CD8-positive, alpha-beta memory T cell (primary cell): Measurements from ENCODE around the gene SMURF1. TPM values are rescaled to one million over a fixed set of nuclear protein-coding genes. Genes with fewer than 3 reads are reported as not detected.
A peak's percentile ranks its signal among the peaks of the same experiment; 100 is the strongest.
"Not testable (repeated sequence)": the region's sequence is repeated elsewhere in the genome, so short reads cannot be mapped to it uniquely, and the experiment has no call there.

Experiments used
- CTCF ChIA-PET: fragments of 350-600 bp; sonication (Branson Sonifier 250); formaldehyde crosslinking; loops from one replicate; lab custom pipeline; 2021; ENCODE audit warnings: antibody characterized with exemption; lab: Charles Lee
- POLR2A ChIA-PET: fragments of 350-600 bp; sonication (Branson Sonifier 250); formaldehyde crosslinking; loops from one replicate; lab custom pipeline; 2021; ENCODE audit warnings: antibody characterized with exemption; lab: Charles Lee
- DNase-seq, 5 donors: peaks; one replicate each; pipeline versions ENCODE4 v3.0.0 to v3.0.0-alpha.2; 2020 to 2022; ENCODE audit warnings: mixed read lengths in 1 of 5
- H3K27ac ChIP-seq: one replicate; pipeline ENCODE4 v1.7.0; 2013; ENCODE audit warnings: low read depth, mild to moderate bottlenecking, low read length, moderate library complexity
- H3K27me3 ChIP-seq: 2 replicates; pipeline ENCODE4 v1.7.0; 2013; ENCODE audit warnings: low read length, mild to moderate bottlenecking; ENCODE audit not compliant: insufficient read depth, poor library complexity, severe bottlenecking
- H3K36me3 ChIP-seq: 2 replicates; pipeline ENCODE4 v1.7.0; 2013; ENCODE audit warnings: mild to moderate bottlenecking, low read length, moderate library complexity; ENCODE audit not compliant: insufficient read depth
- H3K4me1 ChIP-seq: 2 replicates; pipeline ENCODE4 v1.7.0; 2013; ENCODE audit warnings: mild to moderate bottlenecking, low read length, moderate library complexity; ENCODE audit not compliant: insufficient read depth
- H3K4me3 ChIP-seq: 2 replicates; pipeline ENCODE4 v1.7.0; 2013; ENCODE audit warnings: mild to moderate bottlenecking, low read length
- H3K9me3 ChIP-seq: 2 replicates; pipeline ENCODE4 v1.7.0; 2013; ENCODE audit warnings: mild to moderate bottlenecking, low read length
- H3K27ac Mint-ChIP-seq, 8 donors: one replicate each; pipeline ENCODE4 v1.8.0; 2020 to 2021; ENCODE audit warnings: mixed read lengths in 8 of 8, mild to moderate bottlenecking in 6 of 8, inconsistent platforms in 3 of 8, moderate library complexity in 3 of 8
- H3K27me3 Mint-ChIP-seq, 2 donors: one replicate each; pipeline ENCODE4 v1.8.0; 2020 to 2021; ENCODE audit warnings: mixed read lengths in 2 of 2, mild to moderate bottlenecking in 1 of 2, moderate library complexity in 1 of 2
- H3K36me3 Mint-ChIP-seq, 3 donors: one replicate each; pipeline ENCODE4 v1.8.0; 2020 to 2021; ENCODE audit warnings: mixed read lengths in 3 of 3, inconsistent platforms in 1 of 3, mild to moderate bottlenecking in 1 of 3
- H3K4me1 Mint-ChIP-seq, 3 donors: one replicate each; pipeline ENCODE4 v1.8.0; 2020 to 2021; ENCODE audit warnings: mixed read lengths in 3 of 3, inconsistent platforms in 1 of 3, mild to moderate bottlenecking in 1 of 3
- H3K4me3 Mint-ChIP-seq, 7 donors: one replicate each; pipeline ENCODE4 v1.8.0; 2020 to 2021; ENCODE audit warnings: mixed read lengths in 7 of 7, mild to moderate bottlenecking in 6 of 7, moderate library complexity in 4 of 7, inconsistent platforms in 2 of 7
- H3K9me3 Mint-ChIP-seq, 5 donors: one replicate each; pipeline ENCODE4 v1.8.0; 2020 to 2022; ENCODE audit warnings: mixed read lengths in 5 of 5, mild to moderate bottlenecking in 3 of 5, moderate library complexity in 2 of 5, inconsistent platforms in 1 of 5
- polyA plus RNA-seq: library from polyadenylated mRNA; unstranded; fragments of 300-500 nt; fragmentation: Illumina TruSeq; gene quantifications from one replicate; pipeline ENCODE4 v1.2.3, GENCODE V29; 2021
- total RNA-seq, 2 experiments: library from RNA; stranded (reverse); gene quantifications; one replicate each; pipeline ENCODE4 v1.2.3, GENCODE V29; 2021

SMURF1 gene
- total and polyA plus RNA-seq, 3 experiments from 2014 or later: 2.2 to 14.9 (median 14.8) TPM

- no peak overlapping the region for H3K4me3 Mint-ChIP-seq
- H3K4me1 ChIP-seq: no peaks in the 10 kb centered on the region
- no peaks in the 10 kb centered on the region for H3K27me3 Mint-ChIP-seq
- no peak overlapping the region for H3K4me3 ChIP-seq
- POLR2A ChIA-PET: no interaction called here
- CTCF ChIA-PET: no interaction called here
- H3K9me3 ChIP-seq: no peaks in the 10 kb centered on the region
- peaks cover 35% of the 10 kb centered on the region for H3K36me3 ChIP-seq
- no peaks in the 10 kb centered on the region for H3K4me1 Mint-ChIP-seq
- no peak overlapping the region for H3K27ac Mint-ChIP-seq
- no peaks in the 10 kb centered on the region for H3K9me3 Mint-ChIP-seq
- no peaks in the 10 kb centered on the region for H3K27me3 ChIP-seq
- H3K27ac ChIP-seq: no peak overlapping the region
- H3K36me3 Mint-ChIP-seq: peaks cover 6 to 86% (median 28%) of the 10 kb centered on the region in 3 donors
- DNase-seq: no peak
Observed at GRCh38 chr7:99050971-99051370, 92.9 kb downstream of the SMURF1 start.

GRCh38 chr7:99047526-99048077 is 96.3 kb downstream of the SMURF1 start:
- Histone ChIP-seq H3K9me3 (no peaks in the 10 kb centered on the region), H3K36me3 (peaks cover 44% of the 10 kb centered on the region), H3K27me3 (no peaks in the 10 kb centered on the region), H3K4me1 (no peaks in the 10 kb centered on the region), H3K4me3 (no peak overlapping the region), H3K27ac (no peak overlapping the region)
- Mint-ChIP-seq H3K4me3 (no peak overlapping the region), H3K36me3 (peaks cover 0 to 86% (median 40%) of the 10 kb centered on the region in 3 donors), H3K27ac (peak overlapping the region in 1 of 8 donors; percentile 66), H3K27me3 (no peaks in the 10 kb centered on the region), H3K9me3 (no peaks in the 10 kb centered on the region), H3K4me1 (no peaks in the 10 kb centered on the region)
- ChIA-PET POLR2A (no interaction called here), CTCF (interaction anchor here (1.2 to 1.4 kb wide), 2 partner anchors 9 to 265 kb away, joined by 3 read pairs; no protein-coding TSS in a partner anchor)
- no peak for DNase-seq

- ChIA-PET POLR2A (no interaction called here), CTCF (interaction anchor here (1.2 to 1.4 kb wide), 2 partner anchors 9 to 266 kb away, joined by 3 read pairs; no protein-coding TSS in a partner anchor)
- Mint-ChIP-seq H3K27me3 (no peaks in the 10 kb centered on the region), H3K36me3 (peaks cover 0 to 86% (median 35%) of the 10 kb centered on the region in 3 donors), H3K27ac (peak overlapping the region in 1 of 8 donors; percentile 29), H3K9me3 (no peaks in the 10 kb centered on the region), H3K4me3 (no peak overlapping the region), H3K4me1 (no peaks in the 10 kb centered on the region)
- no peaks in the 10 kb centered on the region for H3K27me3 ChIP-seq
- no peak overlapping the region for H3K27ac ChIP-seq
- no peak overlapping the region for H3K4me3 ChIP-seq
- no peaks in the 10 kb centered on the region for H3K9me3 ChIP-seq
- DNase-seq: no peak
- no peaks in the 10 kb centered on the region for H3K4me1 ChIP-seq
- H3K36me3 ChIP-seq: peaks cover 41% of the 10 kb centered on the region
Observed at GRCh38 chr7:99046722-99047121, 97.2 kb downstream of the SMURF1 start.

- H3K27me3 Mint-ChIP-seq, H3K9me3 ChIP-seq, H3K27ac Mint-ChIP-seq, POLR2A ChIA-PET, H3K9me3 Mint-ChIP-seq, H3K27me3 ChIP-seq, H3K4me1 Mint-ChIP-seq, H3K27ac ChIP-seq, H3K4me3 Mint-ChIP-seq, H3K4me1 ChIP-seq, DNase-seq, H3K4me3 ChIP-seq: not testable (repeated sequence)
- peaks cover 41% of the 10 kb centered on the region for H3K36me3 ChIP-seq
- CTCF ChIA-PET: interaction anchor here (1.2 kb wide), 1 partner anchor 8 kb away, joined by 3 read pairs; no protein-coding TSS in a partner anchor
- H3K36me3 Mint-ChIP-seq: peaks cover 0 to 86% (median 38%) of the 10 kb centered on the region in 3 donors
Observed at GRCh38 chr7:99046262-99046661, 97.6 kb downstream of the SMURF1 start.

- H3K27ac ChIP-seq, H3K4me1 Mint-ChIP-seq, H3K27me3 Mint-ChIP-seq, DNase-seq, H3K4me3 Mint-ChIP-seq, H3K4me3 ChIP-seq, H3K27me3 ChIP-seq, H3K4me1 ChIP-seq, H3K9me3 Mint-ChIP-seq, H3K9me3 ChIP-seq, POLR2A ChIA-PET: not testable (repeated sequence)
- Mint-ChIP-seq H3K36me3 (peaks cover 0 to 84% (median 44%) of the 10 kb centered on the region in 3 donors), H3K27ac (peak overlapping the region in 1 of 8 donors; percentile 78)
- CTCF ChIA-PET: interaction anchor here (0.7 kb wide), 1 partner anchor 45 kb away, joined by 3 read pairs; no protein-coding TSS in a partner anchor
- peaks cover 47% of the 10 kb centered on the region for H3K36me3 ChIP-seq
Observed at GRCh38 chr7:99044858-99045257, 99.0 kb downstream of the SMURF1 start.

GRCh38 chr7:99042957-99043356 is 101.0 kb downstream of the SMURF1 start:
- ChIA-PET POLR2A (no interaction called here), CTCF (no interaction called here)
- no peak for DNase-seq
- peaks cover 53% of the 10 kb centered on the region for H3K36me3 ChIP-seq
- Mint-ChIP-seq H3K27ac (peak overlapping the region in 1 of 8 donors; percentile 1), H3K36me3 (peaks cover 0 to 81% (median 44%) of the 10 kb centered on the region in 3 donors), H3K27me3 (peaks cover 0 to 1% of the 10 kb centered on the region in 2 donors), H3K4me3 (no peak overlapping the region), H3K9me3 (no peaks in the 10 kb centered on the region), H3K4me1 (no peaks in the 10 kb centered on the region)
- no peaks in the 10 kb centered on the region for H3K4me1 ChIP-seq
- H3K27me3 ChIP-seq: no peaks in the 10 kb centered on the region
- H3K27ac ChIP-seq: no peak overlapping the region
- no peak overlapping the region for H3K4me3 ChIP-seq
- no peaks in the 10 kb centered on the region for H3K9me3 ChIP-seq

GRCh38 chr7:99041526-99041925 is 102.4 kb downstream of the SMURF1 start:
- POLR2A ChIA-PET: no interaction called here
- Mint-ChIP-seq H3K4me3 (no peak overlapping the region), H3K27ac (peak overlapping the region in 3 of 8 donors; percentile 3 to 62 (median 36)), H3K36me3 (peaks cover 0 to 83% (median 50%) of the 10 kb centered on the region in 3 donors), H3K27me3 (peaks cover 0 to 1% of the 10 kb centered on the region in 2 donors), H3K9me3 (no peaks in the 10 kb centered on the region), H3K4me1 (no peaks in the 10 kb centered on the region)
- Histone ChIP-seq H3K4me1 (no peaks in the 10 kb centered on the region), H3K4me3 (no peak overlapping the region), H3K27ac (no peak overlapping the region), H3K36me3 (peaks cover 59% of the 10 kb centered on the region), H3K9me3 (no peaks in the 10 kb centered on the region), H3K27me3 (no peaks in the 10 kb centered on the region)
- DNase-seq: no peak
- CTCF ChIA-PET: interaction anchor here (1.1 to 1.3 kb wide), 2 partner anchors 264 to 271 kb away, joined by 3 to 4 read pairs; no protein-coding TSS in a partner anchor

- peak overlapping the region in 5 of 8 donors; percentile 33 to 70 (median 63) for H3K27ac Mint-ChIP-seq
- Histone ChIP-seq H3K9me3 (no peaks in the 10 kb centered on the region), H3K27ac (no peak overlapping the region), H3K4me3 (no peak overlapping the region), H3K27me3 (no peaks in the 10 kb centered on the region), H3K36me3 (peaks cover 61% of the 10 kb centered on the region), H3K4me1 (no peaks in the 10 kb centered on the region)
- H3K27me3 Mint-ChIP-seq: peaks cover 0 to 1% of the 10 kb centered on the region in 2 donors
- POLR2A ChIA-PET: no interaction called here
- CTCF ChIA-PET: interaction anchor here (0.8 to 2.2 kb wide), 5 partner anchors 9 to 277 kb away, joined by 3 to 6 read pairs (median 3); no protein-coding TSS in a partner anchor
- no peaks in the 10 kb centered on the region for H3K4me1 Mint-ChIP-seq
- H3K9me3 Mint-ChIP-seq: no peaks in the 10 kb centered on the region
- no peak overlapping the region for H3K4me3 Mint-ChIP-seq
- H3K36me3 Mint-ChIP-seq: peaks cover 0 to 85% (median 47%) of the 10 kb centered on the region in 3 donors
- peak; percentile 48 to 73 (median 49) for DNase-seq
Observed at GRCh38 chr7:99040104-99040958, 103.6 kb downstream of the SMURF1 start.
